Measurements from ENCODE around the gene ERGIC3.
"Not testable (repeated sequence)": the region's sequence is repeated elsewhere in the genome, so short reads cannot be mapped to it uniquely, and the experiment has no call there.

The ERGIC3 gene

GRCh38 chr20:35517767-35518166 is 24.1 kb upstream of the ERGIC3 start:
- not testable (repeated sequence) for DNase-seq; H3K27ac ChIP-seq (ENCODE audit: insufficient read depth, low read length, poor library complexity, severe bottlenecking); H3K27me3 ChIP-seq (replicated peaks; ENCODE audit: control insufficient read depth, insufficient read depth, low read length, poor library complexity, severe bottlenecking); H3K4me1 ChIP-seq (ENCODE audit: control insufficient read depth, insufficient read depth, low read length, poor library complexity, severe bottlenecking); H3K4me3 ChIP-seq (ENCODE audit: insufficient read depth, low read depth, low read length, poor library complexity, severe bottlenecking); H3K9me3 ChIP-seq (ENCODE audit: control insufficient read depth, low read length)
- H3K36me3 ChIP-seq (ENCODE audit: control insufficient read depth, insufficient read depth, low read length): peaks cover 14% of the 10 kb centered on the region

DNA sequence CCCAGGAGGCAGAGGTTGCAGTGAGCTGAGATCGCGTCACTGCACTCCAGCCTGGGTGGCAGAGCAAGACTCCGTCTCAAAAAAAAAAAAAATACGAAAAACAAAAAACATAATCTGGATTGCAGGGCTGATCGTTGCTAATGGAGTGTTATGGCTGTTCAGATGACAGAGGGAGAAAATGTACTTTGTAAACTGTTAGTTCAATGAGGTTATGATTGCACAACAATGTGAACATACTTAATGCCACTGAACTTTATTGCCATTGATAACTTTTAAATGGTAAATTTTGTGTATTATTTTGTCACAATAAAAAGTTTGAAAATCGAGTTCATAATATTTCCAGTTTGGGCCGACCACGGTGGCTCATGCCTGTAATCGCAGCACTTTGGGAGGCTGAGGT is 22.9 kb upstream of the ERGIC3 start:
- H3K36me3 ChIP-seq (ENCODE audit: control insufficient read depth, insufficient read depth, low read length): peaks cover 8% of the 10 kb centered on the region
- H3K4me1 ChIP-seq (ENCODE audit: control insufficient read depth, insufficient read depth, low read length, poor library complexity, severe bottlenecking): no peaks in the 10 kb centered on the region
- no peaks in the 10 kb centered on the region for H3K9me3 ChIP-seq (ENCODE audit: control insufficient read depth, low read length)
- no peak for DNase-seq
- H3K4me3 ChIP-seq (ENCODE audit: insufficient read depth, low read depth, low read length, poor library complexity, severe bottlenecking): no peak overlapping the region
- H3K27me3 ChIP-seq (replicated peaks; ENCODE audit: control insufficient read depth, insufficient read depth, low read length, poor library complexity, severe bottlenecking): no peaks in the 10 kb centered on the region
- H3K27ac ChIP-seq (ENCODE audit: insufficient read depth, low read length, poor library complexity, severe bottlenecking): no peak overlapping the region

- Histone ChIP-seq H3K4me1 (ENCODE audit: control insufficient read depth, insufficient read depth, low read length, poor library complexity, severe bottlenecking) (no peaks in the 10 kb centered on the region), H3K27me3 (replicated peaks; ENCODE audit: control insufficient read depth, insufficient read depth, low read length, poor library complexity, severe bottlenecking) (no peaks in the 10 kb centered on the region), H3K9me3 (ENCODE audit: control insufficient read depth, low read length) (no peaks in the 10 kb centered on the region), H3K4me3 (ENCODE audit: insufficient read depth, low read depth, low read length, poor library complexity, severe bottlenecking) (no peak overlapping the region), H3K36me3 (ENCODE audit: control insufficient read depth, insufficient read depth, low read length) (no peaks in the 10 kb centered on the region), H3K27ac (ENCODE audit: insufficient read depth, low read length, poor library complexity, severe bottlenecking) (no peak overlapping the region)
- no peak for DNase-seq
Measured at GRCh38 chr20:35523298-35523888, 18.5 kb upstream of the ERGIC3 start.

- DNase-seq: no peak
- Histone ChIP-seq H3K4me1 (ENCODE audit: control insufficient read depth, insufficient read depth, low read length, poor library complexity, severe bottlenecking) (no peaks in the 10 kb centered on the region), H3K4me3 (ENCODE audit: insufficient read depth, low read depth, low read length, poor library complexity, severe bottlenecking) (no peak overlapping the region), H3K9me3 (ENCODE audit: control insufficient read depth, low read length) (no peaks in the 10 kb centered on the region), H3K27me3 (replicated peaks; ENCODE audit: control insufficient read depth, insufficient read depth, low read length, poor library complexity, severe bottlenecking) (no peaks in the 10 kb centered on the region), H3K27ac (ENCODE audit: insufficient read depth, low read length, poor library complexity, severe bottlenecking) (no peak overlapping the region), H3K36me3 (ENCODE audit: control insufficient read depth, insufficient read depth, low read length) (no peaks in the 10 kb centered on the region)
Measured at GRCh38 chr20:35525639-35526038, 16.2 kb upstream of the ERGIC3 start.

GRCh38 chr20:35527122-35527769 is 14.6 kb upstream of the ERGIC3 start:
- Histone ChIP-seq H3K4me1 (ENCODE audit: control insufficient read depth, insufficient read depth, low read length, poor library complexity, severe bottlenecking) (no peaks in the 10 kb centered on the region), H3K27me3 (replicated peaks; ENCODE audit: control insufficient read depth, insufficient read depth, low read length, poor library complexity, severe bottlenecking) (no peaks in the 10 kb centered on the region), H3K9me3 (ENCODE audit: control insufficient read depth, low read length) (no peaks in the 10 kb centered on the region), H3K4me3 (ENCODE audit: insufficient read depth, low read depth, low read length, poor library complexity, severe bottlenecking) (no peak overlapping the region), H3K27ac (ENCODE audit: insufficient read depth, low read length, poor library complexity, severe bottlenecking) (no peak overlapping the region), H3K36me3 (ENCODE audit: control insufficient read depth, insufficient read depth, low read length) (no peaks in the 10 kb centered on the region)
- DNase-seq: no peak

GRCh38 chr20:35529552-35529951 is 12.3 kb upstream of the ERGIC3 start, which contains the start of gene C20orf173:
TSS of gene C20orf173 (minus strand) at chr20:35529652. CDS start at chr20:35529373, 279 bp downstream.
- H3K27me3 ChIP-seq (replicated peaks; ENCODE audit: control insufficient read depth, insufficient read depth, low read length, poor library complexity, severe bottlenecking): no peaks in the 10 kb centered on the region
- no peaks in the 10 kb centered on the region for H3K9me3 ChIP-seq (ENCODE audit: control insufficient read depth, low read length)
- no peak within 1 kb of the TSS for H3K27ac ChIP-seq (ENCODE audit: insufficient read depth, low read length, poor library complexity, severe bottlenecking)
- H3K4me3 ChIP-seq (ENCODE audit: insufficient read depth, low read depth, low read length, poor library complexity, severe bottlenecking): no peak within 1 kb of the TSS
- no peaks in the 10 kb centered on the region for H3K36me3 ChIP-seq (ENCODE audit: control insufficient read depth, insufficient read depth, low read length)
- DNase-seq: no peak
- H3K4me1 ChIP-seq (ENCODE audit: control insufficient read depth, insufficient read depth, low read length, poor library complexity, severe bottlenecking): no peaks in the 10 kb centered on the region

DNA sequence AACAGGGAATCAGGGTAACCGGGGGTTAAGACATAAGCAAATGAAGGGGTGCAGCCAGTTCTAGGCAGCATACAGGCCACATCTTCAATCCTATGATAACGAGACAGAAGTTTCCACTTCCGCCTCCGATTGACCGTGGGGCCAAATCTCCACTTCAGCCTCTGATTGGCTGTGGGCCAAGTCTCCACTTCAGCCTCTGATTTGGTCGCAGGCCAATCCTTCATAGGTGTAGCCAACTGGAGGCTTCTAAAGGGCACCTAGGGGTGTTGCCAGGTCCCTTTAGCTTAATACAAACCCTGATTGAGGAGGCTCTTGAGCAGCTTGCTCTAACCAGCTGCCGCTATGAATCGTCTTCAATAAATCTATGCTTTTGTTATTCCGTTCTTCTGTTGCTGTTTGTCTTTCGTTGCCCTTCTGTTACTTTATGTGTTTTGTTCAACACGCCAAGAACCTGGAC is 2.1 kb upstream of the ERGIC3 start:
- H3K4me1 ChIP-seq (ENCODE audit: control insufficient read depth, insufficient read depth, low read length, poor library complexity, severe bottlenecking): peaks cover 3% of the 10 kb centered on the region
- H3K36me3 ChIP-seq (ENCODE audit: control insufficient read depth, insufficient read depth, low read length): no peaks in the 10 kb centered on the region
- no peak overlapping the region for H3K27ac ChIP-seq (ENCODE audit: insufficient read depth, low read length, poor library complexity, severe bottlenecking)
- DNase-seq: no peak
- no peaks in the 10 kb centered on the region for H3K27me3 ChIP-seq (replicated peaks; ENCODE audit: control insufficient read depth, insufficient read depth, low read length, poor library complexity, severe bottlenecking)
- H3K4me3 ChIP-seq (ENCODE audit: insufficient read depth, low read depth, low read length, poor library complexity, severe bottlenecking): no peak overlapping the region
- no peaks in the 10 kb centered on the region for H3K9me3 ChIP-seq (ENCODE audit: control insufficient read depth, low read length)

DNA sequence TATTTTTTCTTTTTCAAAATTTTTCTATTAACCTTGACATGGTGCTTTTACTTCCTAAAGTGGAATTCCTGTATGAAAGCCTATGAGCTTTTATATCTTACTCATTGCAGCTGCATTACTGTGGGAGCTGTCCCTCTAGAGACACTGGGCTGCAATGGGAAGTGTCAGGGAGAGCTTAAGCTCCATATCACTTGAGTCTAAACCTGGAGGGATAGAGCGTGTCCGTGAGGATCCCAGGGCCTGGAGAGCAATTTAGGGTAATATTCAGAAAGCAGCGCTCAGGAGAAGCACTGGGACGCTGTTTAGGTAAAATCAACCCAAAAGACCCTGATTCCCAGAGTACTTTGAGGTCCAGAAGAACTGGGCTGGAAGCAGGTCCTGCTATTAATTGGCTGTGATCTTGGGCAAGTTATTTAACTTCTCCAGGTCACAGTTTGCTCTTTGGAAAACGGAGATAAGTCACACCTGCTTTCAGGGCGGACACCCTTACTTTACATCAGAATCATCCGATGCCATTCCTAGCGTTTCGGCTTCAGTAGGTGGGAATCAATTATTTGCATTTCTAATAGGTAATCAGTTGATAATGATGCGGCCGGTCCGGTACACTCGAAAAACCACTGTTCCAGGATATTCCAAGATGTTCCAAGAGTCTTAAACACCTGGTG is 628 bp upstream of the ERGIC3 start:
- H3K27ac ChIP-seq (ENCODE audit: insufficient read depth, low read length, poor library complexity, severe bottlenecking): peak overlapping the region; percentile 79
- H3K9me3 ChIP-seq (ENCODE audit: control insufficient read depth, low read length): no peaks in the 10 kb centered on the region
- H3K27me3 ChIP-seq (replicated peaks; ENCODE audit: control insufficient read depth, insufficient read depth, low read length, poor library complexity, severe bottlenecking): no peaks in the 10 kb centered on the region
- H3K36me3 ChIP-seq (ENCODE audit: control insufficient read depth, insufficient read depth, low read length): no peaks in the 10 kb centered on the region
- peak overlapping the region; percentile 92 for H3K4me3 ChIP-seq (ENCODE audit: insufficient read depth, low read depth, low read length, poor library complexity, severe bottlenecking)
- H3K4me1 ChIP-seq (ENCODE audit: control insufficient read depth, insufficient read depth, low read length, poor library complexity, severe bottlenecking): peaks cover 3% of the 10 kb centered on the region
- no peak for DNase-seq

GRCh38 chr20:35542990-35543389 is 1.1 kb downstream of the ERGIC3 start:
- no peak for DNase-seq
- Histone ChIP-seq H3K36me3 (ENCODE audit: control insufficient read depth, insufficient read depth, low read length) (no peaks in the 10 kb centered on the region), H3K4me3 (ENCODE audit: insufficient read depth, low read depth, low read length, poor library complexity, severe bottlenecking) (no peak overlapping the region), H3K4me1 (ENCODE audit: control insufficient read depth, insufficient read depth, low read length, poor library complexity, severe bottlenecking) (peaks cover 3% of the 10 kb centered on the region), H3K27me3 (replicated peaks; ENCODE audit: control insufficient read depth, insufficient read depth, low read length, poor library complexity, severe bottlenecking) (no peaks in the 10 kb centered on the region), H3K27ac (ENCODE audit: insufficient read depth, low read length, poor library complexity, severe bottlenecking) (no peak overlapping the region), H3K9me3 (ENCODE audit: control insufficient read depth, low read length) (no peaks in the 10 kb centered on the region)

GRCh38 chr20:35544436-35544835 is 2.6 kb downstream of the ERGIC3 start:
- peaks cover 9% of the 10 kb centered on the region for H3K36me3 ChIP-seq (ENCODE audit: control insufficient read depth, insufficient read depth, low read length)

More at GRCh38 chr20:35544436-35544835, 2.6 kb downstream of the ERGIC3 start:
- Histone ChIP-seq H3K27me3 (replicated peaks; ENCODE audit: control insufficient read depth, insufficient read depth, low read length, poor library complexity, severe bottlenecking) (no peaks in the 10 kb centered on the region), H3K27ac (ENCODE audit: insufficient read depth, low read length, poor library complexity, severe bottlenecking) (no peak overlapping the region), H3K4me1 (ENCODE audit: control insufficient read depth, insufficient read depth, low read length, poor library complexity, severe bottlenecking) (peaks cover 3% of the 10 kb centered on the region), H3K9me3 (ENCODE audit: control insufficient read depth, low read length) (no peaks in the 10 kb centered on the region), H3K4me3 (ENCODE audit: insufficient read depth, low read depth, low read length, poor library complexity, severe bottlenecking) (no peak overlapping the region)
- no peak for DNase-seq

Measured in effector memory CD4-positive, alpha-beta T cell (primary cell).